ENCODE results near the gene MYOT.
"Not testable (repeated sequence)": the region's sequence is repeated elsewhere in the genome, so short reads cannot be mapped to it uniquely, and the experiment has no call there.

The MYOT gene

GRCh38 chr5:137856916-137857862, 10.5 kb upstream of the MYOT start:
- no peak for DNase-seq

GRCh38 chr5:137858223-137858916, 9.3 kb upstream of the MYOT start:
- no peak for DNase-seq

DNA sequence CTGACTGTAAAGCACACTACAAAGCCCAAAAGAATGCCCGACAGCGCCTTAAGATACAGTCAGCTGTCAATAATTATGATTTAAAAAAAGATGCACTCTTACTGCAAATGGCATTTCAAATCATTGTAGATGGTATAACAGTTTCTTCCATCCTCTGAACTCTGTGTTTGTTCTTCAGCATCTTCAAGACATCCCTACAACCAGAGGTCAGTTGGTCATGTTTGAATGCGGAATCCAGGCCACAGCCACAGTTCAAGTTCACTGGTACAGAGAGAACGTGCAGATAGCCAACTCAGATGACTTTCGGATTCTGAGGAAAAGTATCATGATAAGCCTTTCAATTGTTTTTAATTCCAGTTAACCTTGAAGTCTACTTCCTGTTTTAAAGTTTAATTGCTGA, 8.7 kb upstream of the MYOT start:
- no peak for DNase-seq

- no peak for DNase-seq
Measured at GRCh38 chr5:137862251-137862650, 5.4 kb upstream of the MYOT start.

DNA sequence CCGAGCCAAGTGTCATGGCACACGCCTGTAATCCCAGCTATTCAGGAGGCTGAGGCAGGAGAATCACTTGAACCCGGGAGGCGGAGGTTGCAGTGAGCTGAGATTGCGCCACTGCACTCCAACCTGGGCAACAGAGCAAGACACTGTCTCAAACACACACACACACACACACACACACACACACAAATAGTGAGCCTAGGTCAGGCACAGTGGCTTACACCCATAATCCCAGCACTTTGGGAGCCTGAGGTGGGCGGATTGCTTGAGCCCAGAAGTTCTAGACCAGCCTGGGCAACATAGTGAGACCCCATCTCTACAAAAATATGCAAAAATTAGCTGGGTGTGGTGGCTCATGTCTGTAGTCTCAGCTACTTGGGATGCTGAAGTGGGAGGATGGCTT, 4.0 kb upstream of the MYOT start:
- DNase-seq, result not testable (repeated sequence)

GRCh38 chr5:137866541-137867388, 895 bp upstream of the MYOT start:
- DNase-seq, result no peak

GRCh38 chr5:137870647-137871339, 3.1 kb downstream of the MYOT start:
- no peak for DNase-seq

DNA sequence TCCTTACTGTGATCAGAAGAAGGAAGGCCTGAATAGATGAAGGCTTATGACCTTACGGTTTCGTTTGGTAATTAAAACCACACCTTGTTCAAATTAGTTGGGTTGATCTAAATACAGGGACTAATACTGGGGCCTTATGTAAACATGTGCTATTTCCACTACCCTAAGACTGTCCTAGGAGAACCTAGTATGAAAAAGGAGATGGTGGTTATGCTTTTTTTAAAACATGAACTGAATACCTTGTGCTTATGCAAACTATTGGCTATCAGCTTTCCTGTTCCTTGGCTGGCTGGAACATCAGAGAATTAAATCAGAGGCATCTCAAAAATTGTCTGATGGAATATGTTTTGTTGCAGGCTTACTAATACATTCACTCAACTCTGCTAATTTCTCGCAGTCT, 3.9 kb downstream of the MYOT start:
- DNase-seq, result no peak

- DNase-seq, result no peak
Measured at GRCh38 chr5:137872466-137872865, 4.8 kb downstream of the MYOT start.

DNA sequence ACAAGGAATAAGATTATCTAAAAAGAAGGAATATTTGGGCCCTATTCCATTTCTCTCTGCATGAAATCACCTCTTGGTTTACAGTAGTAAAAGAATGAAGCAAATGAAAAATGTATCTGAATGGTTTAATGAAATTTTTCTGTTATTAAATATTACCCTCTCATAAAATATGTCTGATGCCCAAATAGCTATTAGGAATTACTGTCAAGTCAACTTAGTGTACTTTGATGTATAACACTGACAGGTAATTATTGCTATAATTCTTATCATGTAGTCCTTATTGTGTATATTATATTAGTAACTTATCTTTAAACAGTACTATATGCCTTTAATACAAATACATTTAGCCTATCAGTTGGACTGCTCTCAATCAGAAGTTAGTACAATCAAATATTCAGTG, 8.4 kb downstream of the MYOT start:
- no peak for DNase-seq

- DNase-seq, result no peak
Measured at GRCh38 chr5:137880313-137880712, 12.7 kb downstream of the MYOT start.

GRCh38 chr5:137887831-137888230, 20.2 kb downstream of the MYOT start:
- DNase-seq, result no peak

GRCh38 chr5:137888466-137888862, 20.8 kb downstream of the MYOT start:
- DNase-seq, result no peak

- peak; percentile 67 for DNase-seq
Measured at GRCh38 chr5:137888863-137889759, 21.5 kb downstream of the MYOT start, which contains the start of gene PKD2L2. TSS of gene PKD2L2 (plus strand) at chr5:137889457. CDS start at chr5:137889492, 35 bp downstream.

- DNase-seq, result no peak
Measured at GRCh38 chr5:137890845-137891244, 23.2 kb downstream of the MYOT start.

DNA sequence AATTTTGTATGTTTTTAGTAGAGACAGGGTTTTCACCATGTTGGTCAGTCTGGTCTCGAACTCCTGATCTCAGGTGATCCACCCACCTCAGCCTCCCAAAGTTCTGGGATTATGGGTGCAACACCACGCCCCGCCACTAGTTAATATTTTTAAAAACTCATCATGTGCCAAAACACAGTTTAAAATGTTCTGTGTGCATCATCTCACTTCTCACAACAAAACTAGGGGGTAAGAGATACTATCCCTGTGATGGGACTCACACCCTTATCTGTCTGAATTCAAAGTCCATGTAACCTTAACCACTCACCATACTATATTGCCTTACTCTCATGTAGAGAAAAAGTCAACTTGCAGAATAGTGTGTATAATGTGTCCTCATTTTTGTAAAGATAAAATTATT, 24.2 kb downstream of the MYOT start:
- no peak for DNase-seq

- DNase-seq, result no peak
Measured at GRCh38 chr5:137894586-137894985, 26.9 kb downstream of the MYOT start.

DNA sequence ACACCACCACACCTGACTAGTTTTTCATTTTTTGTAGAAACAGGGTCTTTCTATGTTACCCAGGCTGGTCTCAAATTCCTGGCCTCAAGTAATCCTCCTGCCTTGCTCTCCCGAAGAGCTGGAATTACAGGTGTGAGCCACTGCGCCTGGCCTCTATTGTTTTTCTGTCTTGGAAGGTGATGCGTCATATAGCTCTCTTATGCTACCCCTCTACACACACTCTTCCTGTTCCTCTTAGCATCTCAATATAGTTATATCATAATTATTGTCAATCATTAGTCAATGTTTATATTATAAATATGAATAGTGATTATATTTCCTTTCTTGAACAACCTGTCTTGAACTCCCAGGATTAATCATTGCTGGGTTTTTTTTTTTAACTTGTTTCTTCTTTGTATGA, 28.9 kb downstream of the MYOT start:
- DNase-seq, result no peak

GRCh38 chr5:137899493-137899892, 31.8 kb downstream of the MYOT start:
- no peak for DNase-seq

GRCh38 chr5:137901011-137901817, 33.6 kb downstream of the MYOT start:
- no peak for DNase-seq

Data from NCI-H2029 (cell line).